Smooth muscle cell of the brain vasculature (primary cell): ENCODE data around the gene UNC5CL.
"Not testable (repeated sequence)": the region's sequence is repeated elsewhere in the genome, so short reads cannot be mapped to it uniquely, and the experiment has no call there.

Source experiments
- DNase-seq: peaks from one replicate; pipeline ENCODE4 v3.0.0-alpha.2; 2012; ENCODE audit warnings: low read depth, low spot score

Gene UNC5CL

GRCh38 chr6:41008011-41008410 lies 31.0 kb downstream of the UNC5CL start:
- no peak for DNase-seq

DNA sequence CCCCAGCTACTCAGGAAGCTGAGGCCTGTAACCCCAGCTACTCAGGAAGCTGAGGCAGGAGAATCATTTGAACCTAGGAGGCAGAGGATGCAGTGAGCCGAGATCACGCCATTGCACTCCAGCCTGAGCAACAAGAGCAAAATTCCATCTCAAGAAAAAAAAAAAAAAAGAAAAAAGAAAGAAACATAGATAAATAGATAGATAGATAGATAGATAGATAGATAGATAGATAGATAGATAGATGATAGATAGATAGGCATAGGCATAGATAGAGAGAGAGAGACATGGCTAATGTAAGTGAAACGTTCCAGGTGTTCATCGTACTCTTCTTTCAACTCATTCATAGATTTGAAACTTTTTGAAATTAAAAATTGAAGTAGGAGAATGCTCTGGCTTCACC lies 32.0 kb downstream of the UNC5CL start:
- not testable (repeated sequence) for DNase-seq

DNA sequence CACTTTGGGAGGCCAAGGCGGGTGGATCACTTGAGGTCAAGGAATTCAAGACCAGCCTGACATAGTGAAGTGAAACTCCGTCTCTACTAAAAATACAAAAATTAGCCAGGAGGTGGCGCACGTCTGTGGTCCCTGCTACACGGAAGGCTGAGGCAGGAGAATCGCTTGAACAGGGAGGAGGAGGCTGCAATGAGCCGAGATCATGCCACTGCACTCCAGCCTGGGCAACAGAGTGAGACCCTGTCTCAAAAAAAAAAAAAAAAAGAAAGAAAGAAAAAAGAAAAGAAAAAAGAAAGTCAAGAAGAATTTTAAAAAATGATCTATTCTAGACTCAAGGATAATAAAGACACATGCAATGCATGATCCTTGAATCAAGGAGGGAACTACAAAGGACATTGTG lies 32.8 kb downstream of the UNC5CL start:
- not testable (repeated sequence) for DNase-seq

GRCh38 chr6:41002168-41002567 lies 36.9 kb downstream of the UNC5CL start:
- no peak for DNase-seq

- no peak for DNase-seq
These were observed 38.8 kb downstream of the UNC5CL start for GRCh38 chr6:41000248-41000647.

GRCh38 chr6:40999569-40999968 lies 39.5 kb downstream of the UNC5CL start:
- no peak for DNase-seq

DNA sequence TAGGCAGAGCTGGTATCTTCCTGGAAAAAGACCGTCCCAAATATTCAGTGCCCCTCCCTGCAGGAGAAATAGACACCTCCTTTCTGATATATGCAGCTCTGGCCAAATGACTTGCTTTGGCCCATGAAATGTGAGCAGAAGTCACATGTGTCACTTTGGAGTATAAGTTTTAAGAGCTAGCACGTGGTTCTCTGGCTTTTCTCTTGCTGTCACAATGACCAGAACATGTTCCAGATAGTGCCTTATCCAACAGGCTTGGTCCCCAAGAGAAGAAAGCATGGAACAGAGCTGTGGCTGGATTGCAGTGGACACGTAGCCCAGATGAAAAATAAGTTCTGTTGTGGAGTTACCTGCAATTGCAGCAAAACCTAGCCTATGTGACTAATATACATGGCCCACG lies 40.4 kb downstream of the UNC5CL start:
- DNase-seq = no peak

- DNase-seq = no peak
These were observed 41.6 kb downstream of the UNC5CL start for GRCh38 chr6:40997234-40997957.

DNA sequence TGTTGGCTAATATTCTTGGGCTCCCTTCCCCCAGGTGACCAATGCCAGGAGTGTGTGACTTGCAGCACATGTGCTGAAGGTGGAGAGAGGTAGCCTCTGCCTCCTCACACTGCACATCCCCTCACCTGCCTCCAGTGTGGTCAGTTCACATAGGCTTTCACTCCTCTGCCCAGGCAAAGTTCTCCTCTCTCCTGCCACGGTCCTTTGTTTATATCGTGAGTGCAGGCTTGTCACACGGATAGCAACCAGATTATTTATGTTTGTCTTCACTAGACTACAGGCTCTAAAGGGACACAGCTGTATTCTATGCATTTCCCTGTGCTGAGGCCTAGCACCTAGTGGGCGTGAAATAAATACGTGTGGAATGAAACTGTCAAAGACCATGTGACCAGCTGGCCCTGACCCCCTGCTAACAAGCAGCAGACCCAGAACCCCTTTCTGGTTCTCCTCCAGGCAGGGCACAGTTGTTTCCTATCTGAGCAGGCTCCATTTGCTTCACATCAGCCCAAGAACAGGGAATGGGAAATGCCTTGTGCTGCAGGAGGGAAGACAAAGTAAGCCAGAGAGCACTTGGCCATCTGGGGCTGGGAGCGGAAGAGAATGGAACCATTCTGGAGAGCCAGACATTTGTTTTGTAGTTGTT lies 42.3 kb downstream of the UNC5CL start:
- no peak for DNase-seq

- DNase-seq = no peak
These were observed 46.3 kb downstream of the UNC5CL start for GRCh38 chr6:40992746-40993145.

GRCh38 chr6:40990301-40990700 lies 48.7 kb downstream of the UNC5CL start:
- no peak for DNase-seq

DNA sequence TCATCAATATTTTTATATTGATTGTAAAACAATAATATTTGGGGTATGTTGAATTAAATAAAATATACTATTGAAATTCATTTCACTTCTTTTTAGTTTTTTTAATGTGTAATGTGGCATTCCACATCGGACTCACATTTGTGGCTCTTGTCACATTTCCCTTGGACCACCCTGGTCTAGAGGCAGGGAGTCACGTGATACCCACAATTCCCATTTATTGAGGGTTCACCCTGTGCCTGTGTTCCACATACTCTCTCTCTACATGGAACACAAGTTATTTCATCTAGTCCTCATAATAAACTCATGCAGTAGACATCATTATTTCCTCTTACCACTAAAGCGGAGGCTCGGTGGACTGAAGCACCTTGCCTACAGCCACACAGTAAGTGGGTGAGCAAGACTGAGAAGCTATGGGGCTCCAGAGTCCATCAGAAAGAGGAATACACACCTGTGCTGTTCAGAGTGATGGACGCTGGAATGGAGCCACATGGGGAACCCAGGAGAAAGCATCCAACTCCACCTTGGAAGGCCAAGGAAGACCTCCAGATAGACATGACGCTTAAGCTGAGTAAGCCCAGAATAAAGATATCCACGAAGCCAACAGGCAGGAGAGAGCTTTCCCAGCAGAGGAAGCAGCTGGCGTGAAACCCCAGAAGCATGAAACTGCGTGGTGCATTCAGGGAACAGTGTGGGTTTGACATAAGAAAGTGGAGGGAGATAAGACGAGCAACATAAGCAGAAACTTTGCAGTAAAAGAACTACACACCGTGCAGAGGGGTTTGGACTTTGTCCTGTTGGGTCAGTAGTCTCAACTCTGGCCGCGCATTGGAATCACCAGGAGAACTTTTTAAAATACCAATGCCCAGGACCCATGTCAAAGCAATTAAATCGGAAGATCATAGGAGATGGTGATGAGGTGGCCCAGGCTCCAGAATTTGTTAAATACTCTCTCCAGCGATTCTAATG lies 49.5 kb downstream of the UNC5CL start:
- DNase-seq = no peak

DNA sequence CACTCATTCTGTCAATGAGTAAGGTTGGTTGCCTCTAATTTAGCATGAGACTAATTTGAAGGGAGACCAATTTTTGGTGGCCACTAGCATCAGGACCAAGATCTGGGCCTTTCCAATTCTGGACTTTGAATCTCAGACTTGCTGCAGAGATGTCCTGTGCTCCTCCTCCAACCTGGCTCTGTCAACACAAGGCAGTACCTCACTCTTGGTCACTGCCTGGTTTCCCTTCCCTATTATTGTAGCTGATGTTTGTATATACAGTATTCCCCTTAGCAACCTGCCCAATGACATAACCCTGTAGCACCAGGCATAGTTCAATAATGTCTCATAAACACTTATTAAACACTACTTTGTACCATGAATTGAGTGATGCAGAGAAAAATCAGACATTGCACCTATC lies 50.4 kb downstream of the UNC5CL start:
- no peak for DNase-seq

- no peak for DNase-seq
These were observed 51.9 kb downstream of the UNC5CL start for GRCh38 chr6:40986921-40987819.

- no peak for DNase-seq
These were observed 52.7 kb downstream of the UNC5CL start for GRCh38 chr6:40986364-40986763.

- no peak for DNase-seq
These were observed 55.3 kb downstream of the UNC5CL start for GRCh38 chr6:40983752-40984151.

- no peak for DNase-seq
These were observed 56.1 kb downstream of the UNC5CL start for GRCh38 chr6:40982917-40983316.

DNA sequence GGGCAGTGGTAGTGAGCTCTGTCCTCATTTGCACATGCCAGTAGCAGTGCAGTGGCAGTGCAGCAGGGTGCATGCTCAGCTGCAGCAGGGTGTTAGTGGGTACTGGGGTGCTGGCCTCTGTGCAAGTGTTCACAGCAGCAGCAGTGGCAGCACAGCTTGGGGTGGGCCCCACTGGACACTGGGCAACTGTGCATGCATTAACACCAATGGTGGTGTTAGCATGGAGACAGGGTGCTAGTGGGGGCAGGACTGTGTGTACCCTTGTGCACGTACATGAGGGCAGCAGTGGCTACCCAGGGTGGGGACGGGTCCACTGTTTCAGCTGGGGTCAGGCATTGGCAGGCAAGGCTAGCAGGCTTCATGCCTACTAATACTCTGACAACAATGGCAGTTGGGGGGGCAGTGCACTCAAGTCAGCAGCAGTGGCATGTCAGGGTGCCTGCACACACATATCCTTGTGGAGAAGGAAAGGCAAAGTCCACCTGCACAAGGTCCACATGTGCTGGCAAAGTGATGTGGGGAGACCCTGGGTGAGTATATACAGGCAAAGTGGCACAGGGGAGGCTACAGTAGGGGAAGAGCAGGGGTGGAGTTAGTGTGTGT lies 60.2 kb downstream of the UNC5CL start:
- no peak for DNase-seq

- no peak for DNase-seq
These were observed 61.3 kb downstream of the UNC5CL start for GRCh38 chr6:40977695-40978094.

GRCh38 chr6:40977085-40977484 lies 61.9 kb downstream of the UNC5CL start:
- no peak for DNase-seq
